ENCODE measurements around the gene ITPA. TPM values are rescaled to one million over a fixed set of nuclear protein-coding genes. Genes with fewer than 3 reads are reported as not detected.

ITPA gene
- total and polyA plus RNA-seq, 10 of the 15 experiments (the other 5 are each of a cell fraction or from before 2014, with no cell fraction given), result 5.5 to 124 (median 66.3) TPM

- Histone ChIP-seq H3K9me3 (replicated peaks; ENCODE audit: control insufficient read depth, insufficient read depth, low read length) (no peaks in the 10 kb centered on the region), H3K4me2 (ENCODE audit: control insufficient read depth, insufficient read depth) (no peak overlapping the region), H3K27ac (ENCODE audit: control insufficient read depth, insufficient read depth) (no peak overlapping the region), H4K20me1 (ENCODE audit: control insufficient read depth, insufficient read depth) (0 out of 2 replicates have a peak, but pooled peaks cover 2% of the 10 kb centered on the region), H3K9ac (ENCODE audit: control insufficient read depth, insufficient read depth, low read length) (no peak overlapping the region), H3K4me3 (no peak overlapping the region), H2AFZ (ENCODE audit: control insufficient read depth, low read depth, low read length) (no peak overlapping the region), H3K27me3 (replicated peaks in 1 of 2; ENCODE audit: control insufficient read depth in 2 of 2, insufficient read depth in 2 of 2, low read length in 1 of 2) (no peaks in the 10 kb centered on the region), H3K4me1 (ENCODE audit: control insufficient read depth, insufficient read depth, low read length) (no peaks in the 10 kb centered on the region), H3K79me2 (ENCODE audit: control insufficient read depth, insufficient read depth, low read length) (no peaks in the 10 kb centered on the region), H3K36me3 (ENCODE audit: control insufficient read depth in 2 of 2, insufficient read depth in 2 of 2, low read length in 1 of 2) (peaks cover 5 to 23% of the 10 kb centered on the region in 2 experiments; a peak in 3 of 4 replicates)
- intact Hi-C loops (cut with micrococcal nuclease; ENCODE audit: unreplicated experiment), result no loop called here
- ChIA-PET RAD21 (ENCODE audit: unreplicated experiment) (no interaction called here), CTCF (no interaction called here), SMC1A (ENCODE audit: uncharacterized antibody, unreplicated experiment) (interaction anchor here (0.6 kb wide), 1 partner anchor 14 kb away, joined by 4 read pairs; no protein-coding TSS in a partner anchor), POLR2A (no interaction called here)
- no TSS peak for BruUV-seq (replicated peaks)
- 72% methylated on average over 4 of the region's 4 CpGs for WGBS (ENCODE audit: insufficient coverage, insufficient replicate concordance, low lambda C conversion rate, missing lambda C conversion rate)
- in situ Hi-C loops (cut with MboI), result no loop called here
- FAIRE-seq (no peak), DNase-seq (ENCODE audit: low read depth, low spot score) (no peak), ATAC-seq (no peak)
- TF ChIP-seq BRCA1 (IDR thresholded peaks at IDR 0.05; ENCODE audit: low read depth, low read length), result no peak
- no peak for TF ChIP-seq JUNB (IDR thresholded peaks at IDR 0.05)
- no peak for TF ChIP-seq RBBP5 (conservative IDR thresholded peaks at IDR 0.05)
- TF ChIP-seq, protein P1, sequence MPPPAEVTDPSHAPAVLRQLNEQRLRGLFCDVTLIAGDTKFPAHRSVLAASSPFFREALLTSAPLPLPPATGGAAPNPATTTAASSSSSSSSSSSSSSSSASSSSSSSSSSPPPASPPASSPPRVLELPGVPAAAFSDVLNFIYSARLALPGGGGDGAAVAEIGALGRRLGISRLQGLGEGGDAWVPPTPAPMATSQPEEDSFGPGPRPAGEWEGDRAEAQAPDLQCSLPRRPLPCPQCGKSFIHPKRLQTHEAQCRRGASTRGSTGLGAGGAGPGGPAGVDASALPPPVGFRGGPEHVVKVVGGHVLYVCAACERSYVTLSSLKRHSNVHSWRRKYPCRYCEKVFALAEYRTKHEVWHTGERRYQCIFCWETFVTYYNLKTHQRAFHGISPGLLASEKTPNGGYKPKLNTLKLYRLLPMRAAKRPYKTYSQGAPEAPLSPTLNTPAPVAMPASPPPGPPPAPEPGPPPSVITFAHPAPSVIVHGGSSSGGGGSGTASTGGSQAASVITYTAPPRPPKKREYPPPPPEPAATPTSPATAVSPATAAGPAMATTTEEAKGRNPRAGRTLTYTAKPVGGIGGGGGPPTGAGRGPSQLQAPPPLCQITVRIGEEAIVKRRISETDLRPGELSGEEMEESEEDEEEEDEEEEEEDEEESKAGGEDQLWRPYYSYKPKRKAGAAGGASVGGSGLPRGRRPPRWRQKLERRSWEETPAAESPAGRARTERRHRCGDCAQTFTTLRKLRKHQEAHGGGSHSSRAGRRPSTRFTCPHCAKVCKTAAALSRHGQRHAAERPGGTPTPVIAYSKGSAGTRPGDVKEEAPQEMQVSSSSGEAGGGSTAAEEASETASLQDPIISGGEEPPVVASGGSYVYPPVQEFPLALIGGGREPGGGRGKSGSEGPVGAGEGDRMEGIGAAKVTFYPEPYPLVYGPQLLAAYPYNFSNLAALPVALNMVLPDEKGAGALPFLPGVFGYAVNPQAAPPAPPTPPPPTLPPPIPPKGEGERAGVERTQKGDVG (CRISPR knock-in tag; IDR thresholded peaks at IDR 0.05), result no peak
- TF ChIP-seq RB1 (IDR thresholded peaks at IDR 0.05; ENCODE audit: borderline replicate concordance), result no peak
- no peak for TF ChIP-seq ASH2L (IDR thresholded peaks at IDR 0.05; ENCODE audit: borderline replicate concordance, low read depth)
- TF ChIP-seq EED (IDR thresholded peaks at IDR 0.05; ENCODE audit: low read depth), result no peak
- TF ChIP-seq NR2C1 (IDR thresholded peaks at IDR 0.05), result no peak
- no peak for TF ChIP-seq CEBPB (IDR thresholded peaks at IDR 0.05; ENCODE audit: borderline replicate concordance in 1 of 2, low read depth in 2 of 2, low read length in 2 of 2)
- TF ChIP-seq RUNX3 (IDR thresholded peaks at IDR 0.05; ENCODE audit: low read length), result no peak
- TF ChIP-seq KAT2A (conservative IDR thresholded peaks at IDR 0.05; ENCODE audit: control insufficient read depth, low read depth, low read length), result no peak
- no peak for TF ChIP-seq TBL1XR1 (IDR thresholded peaks at IDR 0.05; ENCODE audit: low read depth, low read length)
- TF ChIP-seq SUPT20H (IDR thresholded peaks at IDR 0.05; ENCODE audit: borderline replicate concordance, control insufficient read depth, low read depth, low read length), result no peak
- TF ChIP-seq NBN (IDR thresholded peaks at IDR 0.05), result no peak
- TF ChIP-seq CBX3 (IDR thresholded peaks at IDR 0.05; ENCODE audit: borderline replicate concordance, low read depth), result no peak
Observed at GRCh38 chr20:3189561-3190131, 19.7 kb upstream of the ITPA start.
